HepG2 (cell line): ENCODE measurements around the gene PYGO2. TPM values are rescaled to one million over a fixed set of nuclear protein-coding genes. Genes with fewer than 3 reads are reported as not detected.

ENCODE experiments used
- ARID2 ChIP-seq: sonication (generic); formaldehyde crosslinking; IDR thresholded peaks from 2 replicates; pipeline ENCODE4 v1.8.1; 2022; ENCODE audit warnings: mild to moderate bottlenecking, missing genetic modification reagents, borderline replicate concordance
- CEBPG ChIP-seq: IDR thresholded peaks from 2 replicates; pipeline ENCODE4 v1.6.1; 2016
- GTF3A ChIP-seq: sonication (generic); formaldehyde crosslinking; conservative IDR thresholded peaks from 2 replicates; pipeline ENCODE4 v1.4.0; 2020; ENCODE audit warnings: mild to moderate bottlenecking, missing genetic modification reagents
- IKZF4 ChIP-seq: sonication (generic); formaldehyde crosslinking; IDR thresholded peaks from 2 replicates; pipeline ENCODE4 v1.5.1; 2020; ENCODE audit warnings: borderline replicate concordance, mild to moderate bottlenecking, low read depth, missing genetic modification reagents; ENCODE audit errors: not compliant biosample characterization
- ISL2 ChIP-seq: sonication (generic); formaldehyde crosslinking; IDR thresholded peaks from 2 replicates; pipeline ENCODE4 v1.5.0; 2020; ENCODE audit warnings: missing genetic modification reagents
- KLF6 ChIP-seq: IDR thresholded peaks from 2 replicates; pipeline ENCODE4 v1.8.0; 2016; ENCODE audit warnings: missing biosample characterization, missing genetic modification reagents
- LCORL ChIP-seq, 2 experiments: fragments of 450-650 bp in 1 of 2; sonication (generic) in 1 of 2; formaldehyde crosslinking in 1 of 2; IDR thresholded peaks; 2 replicates each; pipeline versions ENCODE4 v1.5.0 to v1.6.1; 2017 to 2020; ENCODE audit warnings: antibody characterized with exemption in 1 of 2, missing genetic modification reagents in 1 of 2
- MED8 ChIP-seq: sonication (generic); formaldehyde crosslinking; IDR thresholded peaks from 2 replicates; pipeline ENCODE4 v1.8.1; 2023; ENCODE audit warnings: mild to moderate bottlenecking, missing genetic modification reagents; ENCODE audit not compliant: insufficient replicate concordance
- PHB2 ChIP-seq: fragments of 450-650 bp; IDR thresholded peaks from 2 replicates; pipeline ENCODE4 v1.6.1; 2018; ENCODE audit not compliant: partially characterized antibody
- REL ChIP-seq: sonication (generic); formaldehyde crosslinking; conservative IDR thresholded peaks from 2 replicates; pipeline ENCODE4 v1.8.0; 2022; ENCODE audit warnings: mild to moderate bottlenecking, missing genetic modification reagents, moderate library complexity
- RNF2 ChIP-seq: fragments of 450-650 bp; conservative IDR thresholded peaks from 2 replicates; pipeline ENCODE4 v1.6.1; 2016; ENCODE audit warnings: low read depth
- SKI ChIP-seq: fragments of 450-650 bp; IDR thresholded peaks from one replicate; pipeline ENCODE4 v1.6.1; 2018; ENCODE audit warnings: mild to moderate bottlenecking; ENCODE audit not compliant: partially characterized antibody
- SMAD3 ChIP-seq: sonication (generic); formaldehyde crosslinking; IDR thresholded peaks from 2 replicates; pipeline ENCODE4 v1.4.0; 2020; ENCODE audit warnings: missing genetic modification reagents
- SMARCE1 ChIP-seq: fragments of 450-650 bp; IDR thresholded peaks from 2 replicates; pipeline ENCODE4 v1.6.1; 2017; ENCODE audit warnings: borderline replicate concordance
- TRIM24 ChIP-seq: sonication (generic); formaldehyde crosslinking; IDR thresholded peaks from 2 replicates; pipeline ENCODE4 v1.8.0; 2022; ENCODE audit warnings: mild to moderate bottlenecking, missing genetic modification reagents
- WIZ ChIP-seq: sonication (generic); formaldehyde crosslinking; IDR thresholded peaks from 2 replicates; pipeline ENCODE4 v1.5.1; 2020; ENCODE audit warnings: mild to moderate bottlenecking, missing genetic modification reagents
- ZBTB38 ChIP-seq: sonication (generic); formaldehyde crosslinking; IDR thresholded peaks from 2 replicates; pipeline ENCODE4 v1.5.1; 2020; ENCODE audit warnings: mild to moderate bottlenecking, missing genetic modification reagents
- ZFP1 ChIP-seq: IDR thresholded peaks from 2 replicates; pipeline ENCODE4 v1.6.1; 2016
- ZIK1 ChIP-seq: sonication (generic); formaldehyde crosslinking; IDR thresholded peaks from 2 replicates; pipeline ENCODE4 v1.5.0; 2020; ENCODE audit warnings: mild to moderate bottlenecking, low read depth, missing genetic modification reagents, borderline replicate concordance
- ZNF225 ChIP-seq: sonication (generic); formaldehyde crosslinking; IDR thresholded peaks from 2 replicates; pipeline ENCODE4 v1.4.0; 2020; ENCODE audit warnings: mild to moderate bottlenecking, missing genetic modification reagents
- ZNF234 ChIP-seq: sonication (generic); formaldehyde crosslinking; conservative IDR thresholded peaks from 2 replicates; pipeline ENCODE4 v1.5.1; 2020; ENCODE audit warnings: mild to moderate bottlenecking, missing genetic modification reagents
- ZNF570 ChIP-seq: sonication (generic); formaldehyde crosslinking; IDR thresholded peaks from 2 replicates; pipeline ENCODE4 v1.4.0; 2020; ENCODE audit warnings: mild to moderate bottlenecking, missing genetic modification reagents, borderline replicate concordance
- polyA plus RNA-seq, 8 experiments: library from polyadenylated mRNA; depleted of rRNA in 3 of 8; stranded (reverse) in 7 of 8; unstranded in 1 of 8; fragments of >200 nt; fragmentation: Illumina TruSeq in 4 of 8; extraction: Trizol in 4 of 8; gene quantifications; 2 replicates each; pipeline versions ENCODE4 v1.2.1 to v1.2.3, GENCODE V29; 2011 to 2016; ENCODE audit warnings: low read depth in 4 of 8, missing spikeins in 1 of 8, mixed read lengths in 1 of 8; ENCODE audit not compliant: insufficient read depth in 1 of 8
- total RNA-seq, 5 experiments: library from RNA; depleted of rRNA; stranded (reverse); fragments of >200 nt; fragmentation: Illumina TruSeq; extraction: Trizol; gene quantifications; 2 replicates each; pipeline ENCODE4 v1.2.3, GENCODE V29; 2016; ENCODE audit warnings: low read depth in 1 of 5
- TF ChIP-seq, protein P1 (sequence below): sonication (generic); formaldehyde crosslinking; IDR thresholded peaks from 2 replicates; pipeline ENCODE4 v1.5.1; 2020; ENCODE audit warnings: missing genetic modification reagents, mild to moderate bottlenecking, borderline replicate concordance
- TF ChIP-seq, protein P2 (sequence below): sonication (generic); formaldehyde crosslinking; IDR thresholded peaks from 2 replicates; pipeline ENCODE4 v1.5.1; 2020; ENCODE audit warnings: missing genetic modification reagents, mild to moderate bottlenecking, borderline replicate concordance
- TF ChIP-seq, protein P3 (sequence below): sonication (generic); formaldehyde crosslinking; IDR thresholded peaks from 2 replicates; pipeline ENCODE4 v1.8.0; 2022; ENCODE audit warnings: mild to moderate bottlenecking, missing genetic modification reagents, moderate library complexity

PYGO2 gene
- total and polyA plus RNA-seq, 2 of the 13 experiments (the other 11 are each of a cell fraction or from before 2014, with no cell fraction given): 20.3 to 21.8 TPM

DNA sequence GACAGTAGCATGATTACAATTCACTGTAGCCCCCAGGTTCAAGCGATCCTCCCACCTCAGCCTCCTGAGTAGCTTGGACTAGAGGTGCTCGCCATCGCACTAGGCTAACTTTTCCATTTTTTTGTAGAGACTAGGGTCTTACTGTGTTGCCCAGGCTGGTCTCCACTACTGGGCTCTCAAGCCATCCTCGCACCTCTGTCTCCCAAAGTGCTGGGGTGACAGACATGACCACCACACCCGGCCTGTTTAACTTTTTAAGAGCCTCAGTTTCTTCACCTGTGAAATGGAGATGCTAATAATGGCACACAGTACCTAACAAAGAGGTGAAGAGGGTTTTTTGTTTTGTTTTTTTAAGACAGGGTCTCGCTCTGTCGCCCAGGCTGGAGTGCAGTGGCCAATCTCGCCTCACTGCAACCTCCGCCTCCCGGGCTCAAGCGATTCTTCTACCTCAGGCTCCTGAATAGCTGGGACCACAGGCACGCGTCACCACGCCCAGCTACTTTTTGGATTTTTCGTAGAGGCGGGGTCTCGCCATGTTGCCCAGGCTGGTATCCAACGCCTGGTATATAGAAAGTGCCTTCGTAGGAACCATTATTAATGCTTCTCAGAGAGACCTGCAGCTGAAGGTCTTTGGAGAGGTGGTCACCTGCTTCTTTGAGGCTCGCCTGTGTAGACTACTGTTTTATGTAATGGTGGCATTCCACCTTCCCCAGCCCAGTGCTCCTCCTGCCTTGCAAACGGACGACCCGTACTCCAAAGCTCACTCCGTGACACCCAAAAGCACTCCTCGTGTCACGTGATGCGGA lies 25.6 kb downstream of the PYGO2 start (continued):
- TF ChIP-seq, protein P1, sequence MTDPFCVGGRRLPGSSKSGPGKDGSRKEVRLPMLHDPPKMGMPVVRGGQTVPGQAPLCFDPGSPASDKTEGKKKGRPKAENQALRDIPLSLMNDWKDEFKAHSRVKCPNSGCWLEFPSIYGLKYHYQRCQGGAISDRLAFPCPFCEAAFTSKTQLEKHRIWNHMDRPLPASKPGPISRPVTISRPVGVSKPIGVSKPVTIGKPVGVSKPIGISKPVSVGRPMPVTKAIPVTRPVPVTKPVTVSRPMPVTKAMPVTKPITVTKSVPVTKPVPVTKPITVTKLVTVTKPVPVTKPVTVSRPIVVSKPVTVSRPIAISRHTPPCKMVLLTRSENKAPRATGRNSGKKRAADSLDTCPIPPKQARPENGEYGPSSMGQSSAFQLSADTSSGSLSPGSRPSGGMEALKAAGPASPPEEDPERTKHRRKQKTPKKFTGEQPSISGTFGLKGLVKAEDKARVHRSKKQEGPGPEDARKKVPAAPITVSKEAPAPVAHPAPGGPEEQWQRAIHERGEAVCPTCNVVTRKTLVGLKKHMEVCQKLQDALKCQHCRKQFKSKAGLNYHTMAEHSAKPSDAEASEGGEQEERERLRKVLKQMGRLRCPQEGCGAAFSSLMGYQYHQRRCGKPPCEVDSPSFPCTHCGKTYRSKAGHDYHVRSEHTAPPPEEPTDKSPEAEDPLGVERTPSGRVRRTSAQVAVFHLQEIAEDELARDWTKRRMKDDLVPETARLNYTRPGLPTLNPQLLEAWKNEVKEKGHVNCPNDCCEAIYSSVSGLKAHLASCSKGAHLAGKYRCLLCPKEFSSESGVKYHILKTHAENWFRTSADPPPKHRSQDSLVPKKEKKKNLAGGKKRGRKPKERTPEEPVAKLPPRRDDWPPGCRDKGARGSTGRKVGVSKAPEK (CRISPR knock-in tag): no peak
- no peak for TF ChIP-seq SMARCE1
- TF ChIP-seq ARID2 (CRISPR knock-in tag): no peak
- TF ChIP-seq ISL2 (CRISPR knock-in tag): no peak
- 0 out of 2 replicates have a peak, but pooled peaks have one; percentile 14 for TF ChIP-seq ZNF225 (CRISPR knock-in tag)
- peak; percentile 52; the same call in 1 of the 2 replicates for TF ChIP-seq LCORL (IDR thresholded peaks at IDR 0.05)
- TF ChIP-seq LCORL (CRISPR knock-in tag; IDR thresholded peaks at IDR 0.05): no peak
- TF ChIP-seq TRIM24 (CRISPR knock-in tag): no peak
- TF ChIP-seq ZIK1 (CRISPR knock-in tag): no peak
- no peak for TF ChIP-seq ZFP1
- no peak for TF ChIP-seq SKI
- TF ChIP-seq, protein P2, sequence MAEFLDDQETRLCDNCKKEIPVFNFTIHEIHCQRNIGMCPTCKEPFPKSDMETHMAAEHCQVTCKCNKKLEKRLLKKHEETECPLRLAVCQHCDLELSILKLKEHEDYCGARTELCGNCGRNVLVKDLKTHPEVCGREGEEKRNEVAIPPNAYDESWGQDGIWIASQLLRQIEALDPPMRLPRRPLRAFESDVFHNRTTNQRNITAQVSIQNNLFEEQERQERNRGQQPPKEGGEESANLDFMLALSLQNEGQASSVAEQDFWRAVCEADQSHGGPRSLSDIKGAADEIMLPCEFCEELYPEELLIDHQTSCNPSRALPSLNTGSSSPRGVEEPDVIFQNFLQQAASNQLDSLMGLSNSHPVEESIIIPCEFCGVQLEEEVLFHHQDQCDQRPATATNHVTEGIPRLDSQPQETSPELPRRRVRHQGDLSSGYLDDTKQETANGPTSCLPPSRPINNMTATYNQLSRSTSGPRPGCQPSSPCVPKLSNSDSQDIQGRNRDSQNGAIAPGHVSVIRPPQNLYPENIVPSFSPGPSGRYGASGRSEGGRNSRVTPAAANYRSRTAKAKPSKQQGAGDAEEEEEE: no peak
- TF ChIP-seq SMAD3 (CRISPR knock-in tag): no peak
- TF ChIP-seq ZBTB38 (CRISPR knock-in tag): peak; percentile 11; the same call in 1 of the 2 replicates
- no peak for TF ChIP-seq WIZ (CRISPR knock-in tag)
- no peak for TF ChIP-seq KLF6 (CRISPR knock-in tag)
- no peak for TF ChIP-seq MED8 (CRISPR knock-in tag)
- no peak; the same call in 1 of the 2 replicates for TF ChIP-seq ZNF234
- no peak for TF ChIP-seq RNF2
- TF ChIP-seq, protein P3, sequence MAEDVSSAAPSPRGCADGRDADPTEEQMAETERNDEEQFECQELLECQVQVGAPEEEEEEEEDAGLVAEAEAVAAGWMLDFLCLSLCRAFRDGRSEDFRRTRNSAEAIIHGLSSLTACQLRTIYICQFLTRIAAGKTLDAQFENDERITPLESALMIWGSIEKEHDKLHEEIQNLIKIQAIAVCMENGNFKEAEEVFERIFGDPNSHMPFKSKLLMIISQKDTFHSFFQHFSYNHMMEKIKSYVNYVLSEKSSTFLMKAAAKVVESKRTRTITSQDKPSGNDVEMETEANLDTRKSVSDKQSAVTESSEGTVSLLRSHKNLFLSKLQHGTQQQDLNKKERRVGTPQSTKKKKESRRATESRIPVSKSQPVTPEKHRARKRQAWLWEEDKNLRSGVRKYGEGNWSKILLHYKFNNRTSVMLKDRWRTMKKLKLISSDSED: no peak
- no peak for TF ChIP-seq CEBPG (CRISPR knock-in tag)
- no peak for TF ChIP-seq GTF3A
- TF ChIP-seq REL (CRISPR knock-in tag): no peak
- no peak for TF ChIP-seq PHB2
- 0 out of 2 replicates have a peak, but pooled peaks have one; percentile 0 for TF ChIP-seq ZNF570 (CRISPR knock-in tag)
- no peak for TF ChIP-seq IKZF4 (CRISPR knock-in tag)
